Endodermal cell (in vitro differentiated cells): ENCODE results near the gene NDC80. TPM values are rescaled to one million over a fixed set of nuclear protein-coding genes. Genes with fewer than 3 reads are reported as not detected.
A peak's percentile ranks its signal among the peaks of the same experiment; 100 is the strongest.

Experiments used
- DNase-seq: peaks from one replicate; pipeline ENCODE4 v3.0.0-alpha.2; 2017
- H3K27ac ChIP-seq: 2 replicates; pipeline ENCODE4 v1.5.1; 2013; ENCODE audit warnings: mild to moderate bottlenecking, low read depth, low read length, moderate library complexity
- H3K27me3 ChIP-seq: 2 replicates; pipeline ENCODE4 v1.6.1; 2013; ENCODE audit warnings: mild to moderate bottlenecking, low read length, moderate library complexity; ENCODE audit not compliant: insufficient read depth, control insufficient read depth, poor library complexity, severe bottlenecking
- H3K36me3 ChIP-seq: 2 replicates; pipeline ENCODE4 v1.7.0; 2013; ENCODE audit warnings: mild to moderate bottlenecking, low read length, moderate library complexity; ENCODE audit not compliant: control insufficient read depth, insufficient read depth
- H3K4me1 ChIP-seq: one replicate; pipeline ENCODE4 v1.7.0; 2013; ENCODE audit warnings: low read length; ENCODE audit not compliant: control insufficient read depth, insufficient read depth
- H3K4me3 ChIP-seq: 2 replicates; pipeline ENCODE4 v1.5.1; 2013; ENCODE audit warnings: mild to moderate bottlenecking, low read length, moderate library complexity
- H3K9ac ChIP-seq: 2 replicates; pipeline ENCODE4 v1.6.1; 2013; ENCODE audit warnings: mild to moderate bottlenecking, low read length, moderate library complexity; ENCODE audit not compliant: poor library complexity, severe bottlenecking; ENCODE audit errors: extremely low read depth
- H3K9me3 ChIP-seq: 2 replicates; pipeline ENCODE4 v1.6.1; 2013; ENCODE audit warnings: mild to moderate bottlenecking, low read length, moderate library complexity; ENCODE audit not compliant: control insufficient read depth
- H3K27ac Mint-ChIP-seq: 2 replicates; pipeline ENCODE4 v1.8.0; 2020; ENCODE audit warnings: mixed read lengths
- H3K27me3 Mint-ChIP-seq: 2 replicates; pipeline ENCODE4 v1.8.0; 2021; ENCODE audit warnings: mild to moderate bottlenecking, mixed read lengths; ENCODE audit not compliant: insufficient read depth
- H3K36me3 Mint-ChIP-seq: 2 replicates; pipeline ENCODE4 v1.8.0; 2020; ENCODE audit warnings: low read depth, mixed read lengths
- H3K4me1 Mint-ChIP-seq: 2 replicates; pipeline ENCODE4 v1.8.0; 2020; ENCODE audit warnings: mixed read lengths
- H3K4me3 Mint-ChIP-seq: 2 replicates; pipeline ENCODE4 v1.8.0; 2020; ENCODE audit warnings: mild to moderate bottlenecking, moderate library complexity, mixed read lengths
- H3K9me3 Mint-ChIP-seq: 2 replicates; pipeline ENCODE4 v1.8.0; 2020; ENCODE audit warnings: mild to moderate bottlenecking, mixed read lengths
- WGBS, 2 experiments: methylation state at CpG; one replicate each; pipeline versions ENCODE4 v1.1.5 to v1.1.7; 2013; ENCODE audit warnings: missing lambda C conversion rate in 2 of 2, mixed read lengths in 1 of 2; ENCODE audit not compliant: insufficient coverage in 1 of 2, insufficient read length in 1 of 2; 5-methylcytosine and 5-hydroxymethylcytosine counted together
- total RNA-seq, 2 donors: library from RNA; stranded (reverse); fragmentation: NEBNext Ultra II Directional in 1 of 2; extraction: Animal tissue kit (Norgen Biotek cat#: 25700) in 1 of 2; gene quantifications; 2 replicates in 1 of 2; 3 replicates in 1 of 2; pipeline ENCODE4 v1.2.1, GENCODE V29; 2021
- TF ChIP-seq, protein P1 (sequence below): fragments of 200-600 bp; sonication (generic); conservative IDR thresholded peaks from 2 replicates; pipeline ENCODE4 v1.5.0; 2021; ENCODE audit warnings: antibody characterized with exemption, mild to moderate bottlenecking

Gene NDC80
- total RNA-seq, 2 donors from 2014 or later: 29.7 to 61.8 TPM

DNA sequence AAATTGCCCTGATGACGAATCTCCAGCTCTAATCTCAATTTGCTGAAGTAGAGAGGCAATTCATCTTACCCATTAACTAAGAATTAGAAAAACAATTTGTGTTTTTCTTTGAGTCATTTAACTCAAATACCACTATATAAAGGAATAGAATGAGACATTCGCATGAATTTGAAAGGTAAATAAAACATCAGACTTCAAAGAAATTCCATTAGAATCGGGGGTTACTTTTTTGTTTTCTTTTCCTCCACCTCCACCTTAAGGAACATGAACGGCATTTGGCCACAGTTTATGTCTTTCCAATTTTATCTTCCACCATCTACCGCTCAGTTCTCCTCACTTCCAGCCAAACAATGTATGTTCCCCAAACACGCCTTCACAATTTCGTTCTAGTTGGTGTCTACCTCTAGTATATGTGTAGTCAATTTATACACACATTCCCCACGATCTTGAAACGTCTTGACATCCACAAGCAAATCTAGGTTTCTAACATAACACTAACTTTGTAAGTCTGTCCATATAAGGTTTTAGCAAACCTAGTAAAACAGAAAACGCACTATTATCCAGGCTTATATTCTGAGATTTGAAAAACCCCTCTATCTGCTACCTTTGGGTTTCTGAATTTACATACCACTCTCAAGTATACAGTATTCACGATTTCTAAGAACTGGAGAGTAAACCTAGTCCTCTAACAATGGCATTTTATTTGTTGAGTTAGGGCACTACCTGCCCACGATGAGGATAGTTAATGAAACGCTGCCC lies 83.0 kb downstream of the NDC80 start:
- Mint-ChIP-seq H3K27ac (no peak overlapping the region), H3K4me3 (peak overlapping the region; percentile 95), H3K4me1 (peaks cover 22% of the 10 kb centered on the region), H3K36me3 (peaks cover 2% of the 10 kb centered on the region), H3K9me3 (no peaks in the 10 kb centered on the region), H3K27me3 (peaks cover 47% of the 10 kb centered on the region)
- 21 to 25% methylated on average over 10 to 13 of the region's 13 CpGs for WGBS, 2 experiments
- Histone ChIP-seq H3K27ac (no peak overlapping the region), H3K9ac (peak overlapping the region; percentile 80), H3K36me3 (no peaks in the 10 kb centered on the region), H3K4me1 (no peaks in the 10 kb centered on the region), H3K9me3 (no peaks in the 10 kb centered on the region), H3K27me3 (peaks cover 10% of the 10 kb centered on the region), H3K4me3 (peak overlapping the region; percentile 81)
- no peak for DNase-seq
- TF ChIP-seq, protein P1, sequence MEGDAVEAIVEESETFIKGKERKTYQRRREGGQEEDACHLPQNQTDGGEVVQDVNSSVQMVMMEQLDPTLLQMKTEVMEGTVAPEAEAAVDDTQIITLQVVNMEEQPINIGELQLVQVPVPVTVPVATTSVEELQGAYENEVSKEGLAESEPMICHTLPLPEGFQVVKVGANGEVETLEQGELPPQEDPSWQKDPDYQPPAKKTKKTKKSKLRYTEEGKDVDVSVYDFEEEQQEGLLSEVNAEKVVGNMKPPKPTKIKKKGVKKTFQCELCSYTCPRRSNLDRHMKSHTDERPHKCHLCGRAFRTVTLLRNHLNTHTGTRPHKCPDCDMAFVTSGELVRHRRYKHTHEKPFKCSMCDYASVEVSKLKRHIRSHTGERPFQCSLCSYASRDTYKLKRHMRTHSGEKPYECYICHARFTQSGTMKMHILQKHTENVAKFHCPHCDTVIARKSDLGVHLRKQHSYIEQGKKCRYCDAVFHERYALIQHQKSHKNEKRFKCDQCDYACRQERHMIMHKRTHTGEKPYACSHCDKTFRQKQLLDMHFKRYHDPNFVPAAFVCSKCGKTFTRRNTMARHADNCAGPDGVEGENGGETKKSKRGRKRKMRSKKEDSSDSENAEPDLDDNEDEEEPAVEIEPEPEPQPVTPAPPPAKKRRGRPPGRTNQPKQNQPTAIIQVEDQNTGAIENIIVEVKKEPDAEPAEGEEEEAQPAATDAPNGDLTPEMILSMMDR: no peak

DNA sequence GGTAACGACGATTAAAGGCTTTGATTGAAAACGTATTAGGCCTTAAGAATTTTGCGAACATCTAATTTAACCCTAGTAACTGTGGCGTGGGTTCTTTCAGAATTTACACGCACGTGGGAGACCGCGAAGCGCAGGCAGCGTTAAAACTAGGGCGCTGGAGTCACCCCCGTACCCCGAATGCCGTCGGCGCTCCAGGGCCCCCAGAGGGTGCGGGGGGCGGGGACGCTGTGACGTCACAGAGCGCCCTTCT lies 83.5 kb downstream of the NDC80 start:
- DNase-seq: no peak
- Histone ChIP-seq H3K9ac (peak overlapping the region; percentile 80), H3K4me3 (peak overlapping the region; percentile 81), H3K27ac (no peak overlapping the region), H3K36me3 (no peaks in the 10 kb centered on the region), H3K4me1 (no peaks in the 10 kb centered on the region), H3K9me3 (no peaks in the 10 kb centered on the region), H3K27me3 (peaks cover 10% of the 10 kb centered on the region)
- no peaks in the 10 kb centered on the region for H3K9me3 Mint-ChIP-seq
- peak overlapping the region; percentile 95 for H3K4me3 Mint-ChIP-seq
- H3K36me3 Mint-ChIP-seq: peaks cover 4% of the 10 kb centered on the region
- peak overlapping the region; percentile 89 for H3K27ac Mint-ChIP-seq
- peaks cover 24% of the 10 kb centered on the region for H3K4me1 Mint-ChIP-seq
- peaks cover 44% of the 10 kb centered on the region for H3K27me3 Mint-ChIP-seq
- 1 to 2% methylated on average over 16 to 22 of the region's 22 CpGs for WGBS, 2 experiments
- TF ChIP-seq, protein P1: no peak

DNA sequence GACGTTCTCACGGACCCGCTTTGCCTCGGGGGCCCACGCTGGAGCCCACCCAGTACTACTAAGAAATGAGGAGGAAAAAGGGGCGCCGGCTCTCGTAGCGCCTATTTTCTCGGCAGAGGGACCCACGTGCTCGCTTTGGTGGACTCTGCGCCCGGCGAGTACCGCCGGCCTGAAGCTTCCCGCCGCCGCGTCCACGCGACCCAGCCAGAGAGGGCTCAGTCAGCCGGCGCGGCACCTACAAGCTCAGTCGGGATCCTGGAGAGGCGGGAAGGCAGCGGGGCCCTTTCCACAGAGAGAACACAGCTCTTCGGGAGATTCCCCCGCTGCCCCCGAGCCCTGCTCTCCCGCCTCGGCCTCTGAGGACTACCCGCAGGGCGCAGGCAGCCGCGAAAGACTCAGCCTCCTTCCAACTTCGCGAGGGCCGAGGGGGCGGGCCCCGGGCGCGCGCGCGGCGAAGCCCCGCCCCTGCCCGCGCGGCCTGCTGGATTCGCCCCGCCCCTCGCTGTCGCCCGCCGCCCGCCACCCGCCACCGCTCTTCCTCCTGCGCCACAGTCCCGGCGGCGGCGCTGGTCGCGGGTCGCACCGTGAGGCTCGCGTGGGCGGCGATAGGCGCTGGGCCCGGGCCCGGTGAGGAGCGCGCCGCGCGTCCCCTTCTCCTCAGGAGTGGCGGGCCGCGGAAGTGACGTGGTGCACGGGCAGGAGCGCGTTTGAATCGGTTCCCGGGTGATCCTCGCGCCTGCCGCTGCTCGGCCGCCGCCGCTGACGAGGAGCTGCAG lies 84.0 kb downstream of the NDC80 start, which contains the start of gene SMCHD1:
SMCHD1 (plus strand) TSS at position 549 of the 776 bp plus-strand sequence. CDS start 350 bp downstream, outside the sequence.
- no peaks in the 10 kb centered on the region for H3K36me3 ChIP-seq
- no peaks in the 10 kb centered on the region for H3K9me3 ChIP-seq
- TF ChIP-seq, protein P1: no peak
- Mint-ChIP-seq H3K27ac (peak within 1 kb of the TSS; percentile 94), H3K36me3 (peaks cover 4% of the 10 kb centered on the region), H3K4me3 (peak within 1 kb of the TSS; percentile 95), H3K9me3 (no peaks in the 10 kb centered on the region), H3K27me3 (peaks cover 44% of the 10 kb centered on the region), H3K4me1 (peaks cover 24% of the 10 kb centered on the region)
- peak within 1 kb of the TSS; percentile 84 for H3K9ac ChIP-seq
- H3K27ac ChIP-seq: peak within 1 kb of the TSS; percentile 92
- 0% methylated on average over 32 to 100 of the region's 100 CpGs for WGBS, 2 experiments
- H3K27me3 ChIP-seq: peaks cover 10% of the 10 kb centered on the region
- H3K4me1 ChIP-seq: no peaks in the 10 kb centered on the region
- peak within 1 kb of the TSS; percentile 100 for H3K4me3 ChIP-seq
- DNase-seq: peak; percentile 90
